GM12874 (cell line): ENCODE data around the gene PHLDB1.

ENCODE experiments used
- TF ChIP-seq, protein P1 (sequence below): IDR thresholded peaks from 2 replicates; pipeline ENCODE4 v1.5.1; 2011; ENCODE audit warnings: low read depth, mild to moderate bottlenecking, control low read depth, low read length, moderate library complexity; ENCODE audit not compliant: insufficient read depth

The PHLDB1 gene

GRCh38 chr11:118706546-118706825 is 99.1 kb downstream of the PHLDB1 start:
- TF ChIP-seq, protein P1, sequence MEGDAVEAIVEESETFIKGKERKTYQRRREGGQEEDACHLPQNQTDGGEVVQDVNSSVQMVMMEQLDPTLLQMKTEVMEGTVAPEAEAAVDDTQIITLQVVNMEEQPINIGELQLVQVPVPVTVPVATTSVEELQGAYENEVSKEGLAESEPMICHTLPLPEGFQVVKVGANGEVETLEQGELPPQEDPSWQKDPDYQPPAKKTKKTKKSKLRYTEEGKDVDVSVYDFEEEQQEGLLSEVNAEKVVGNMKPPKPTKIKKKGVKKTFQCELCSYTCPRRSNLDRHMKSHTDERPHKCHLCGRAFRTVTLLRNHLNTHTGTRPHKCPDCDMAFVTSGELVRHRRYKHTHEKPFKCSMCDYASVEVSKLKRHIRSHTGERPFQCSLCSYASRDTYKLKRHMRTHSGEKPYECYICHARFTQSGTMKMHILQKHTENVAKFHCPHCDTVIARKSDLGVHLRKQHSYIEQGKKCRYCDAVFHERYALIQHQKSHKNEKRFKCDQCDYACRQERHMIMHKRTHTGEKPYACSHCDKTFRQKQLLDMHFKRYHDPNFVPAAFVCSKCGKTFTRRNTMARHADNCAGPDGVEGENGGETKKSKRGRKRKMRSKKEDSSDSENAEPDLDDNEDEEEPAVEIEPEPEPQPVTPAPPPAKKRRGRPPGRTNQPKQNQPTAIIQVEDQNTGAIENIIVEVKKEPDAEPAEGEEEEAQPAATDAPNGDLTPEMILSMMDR, result no peak
